ENCODE results near the gene MGST2. TPM values are rescaled to one million over a fixed set of nuclear protein-coding genes. Genes with fewer than 3 reads are reported as not detected.
"Not testable (repeated sequence)": the region's sequence is repeated elsewhere in the genome, so short reads cannot be mapped to it uniquely, and the experiment has no call there.

Gene MGST2
- total and polyA plus RNA-seq, 10 of the 15 experiments (the other 5 are each of a cell fraction or from before 2014, with no cell fraction given): 19.0 to 50.1 (median 30.6) TPM

DNA sequence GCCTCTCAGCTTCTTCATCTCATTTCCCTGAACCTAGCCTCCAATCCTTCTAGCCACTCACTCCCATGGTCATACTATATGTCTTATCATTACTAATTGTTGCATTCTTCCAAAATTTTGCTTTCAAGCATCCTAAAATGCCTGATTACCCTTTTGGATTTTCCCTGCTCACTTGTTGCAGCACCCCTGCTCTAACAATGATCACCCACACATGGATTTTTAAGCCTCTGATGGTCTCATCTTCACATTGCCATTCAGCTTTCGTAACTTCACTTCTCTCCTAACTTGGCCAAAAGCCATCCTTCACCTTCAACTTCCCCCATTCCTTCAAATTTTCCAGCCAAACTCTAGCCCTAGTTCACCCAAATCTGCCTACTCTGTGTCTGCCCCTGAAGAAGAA is 33.8 kb upstream of the MGST2 start:
- WGBS (ENCODE audit: insufficient coverage, insufficient replicate concordance, low lambda C conversion rate, missing lambda C conversion rate): 15% methylated on average over 1 of the region's 1 CpG
- no peak for DNase-seq (ENCODE audit: low read depth, low spot score)
- no peaks in the 10 kb centered on the region for H3K9me3 ChIP-seq (replicated peaks; ENCODE audit: control insufficient read depth, insufficient read depth, low read length)
- no peaks in the 10 kb centered on the region for H4K20me1 ChIP-seq (ENCODE audit: control insufficient read depth, insufficient read depth)
- H3K27me3 ChIP-seq (replicated peaks in 1 of 2; ENCODE audit: control insufficient read depth in 2 of 2, insufficient read depth in 2 of 2, low read length in 1 of 2): no peaks in the 10 kb centered on the region
- no peak for ATAC-seq
- no peak overlapping the region for H3K4me3 ChIP-seq
- no peak for FAIRE-seq
- ChIA-PET CTCF (interaction anchor here (0.9 to 1.0 kb wide), 3 partner anchors 13 to 138 kb away, joined by 3 to 4 read pairs (median 4); no protein-coding TSS in a partner anchor), POLR2A (no interaction called here), RAD21 (ENCODE audit: unreplicated experiment) (no interaction called here), SMC1A (ENCODE audit: uncharacterized antibody, unreplicated experiment) (interaction anchor here (1.4 kb wide), 1 partner anchor 9 kb away, joined by 3 read pairs; no protein-coding TSS in a partner anchor)
- no peak overlapping the region for H2AFZ ChIP-seq (ENCODE audit: control insufficient read depth, low read depth, low read length)
- in situ Hi-C loops (cut with MboI) (no loop called here), intact Hi-C loops (cut with micrococcal nuclease; ENCODE audit: unreplicated experiment) (no loop called here)
- TF ChIP-seq KAT2A (conservative IDR thresholded peaks at IDR 0.05; ENCODE audit: control insufficient read depth, low read depth, low read length) (no peak), EP300 (IDR thresholded peaks at IDR 0.05; ENCODE audit: borderline replicate concordance in 1 of 2, control insufficient read depth in 1 of 2, low read depth in 2 of 2, low read length in 2 of 2) (no peak), IRF4 (IDR thresholded peaks at IDR 0.05; ENCODE audit: low read depth, low read length) (no peak)
- TF ChIP-seq, protein P1, sequence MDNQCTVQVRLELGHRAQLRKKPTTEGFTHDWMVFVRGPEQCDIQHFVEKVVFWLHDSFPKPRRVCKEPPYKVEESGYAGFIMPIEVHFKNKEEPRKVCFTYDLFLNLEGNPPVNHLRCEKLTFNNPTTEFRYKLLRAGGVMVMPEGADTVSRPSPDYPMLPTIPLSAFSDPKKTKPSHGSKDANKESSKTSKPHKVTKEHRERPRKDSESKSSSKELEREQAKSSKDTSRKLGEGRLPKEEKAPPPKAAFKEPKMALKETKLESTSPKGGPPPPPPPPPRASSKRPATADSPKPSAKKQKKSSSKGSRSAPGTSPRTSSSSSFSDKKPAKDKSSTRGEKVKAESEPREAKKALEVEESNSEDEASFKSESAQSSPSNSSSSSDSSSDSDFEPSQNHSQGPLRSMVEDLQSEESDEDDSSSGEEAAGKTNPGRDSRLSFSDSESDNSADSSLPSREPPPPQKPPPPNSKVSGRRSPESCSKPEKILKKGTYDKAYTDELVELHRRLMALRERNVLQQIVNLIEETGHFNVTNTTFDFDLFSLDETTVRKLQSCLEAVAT (IDR thresholded peaks at IDR 0.05): no peak
- no peaks in the 10 kb centered on the region for H3K36me3 ChIP-seq (ENCODE audit: control insufficient read depth in 2 of 2, insufficient read depth in 2 of 2, low read length in 1 of 2)
- H3K4me2 ChIP-seq (ENCODE audit: control insufficient read depth, insufficient read depth): no peak overlapping the region
- H3K9ac ChIP-seq (ENCODE audit: control insufficient read depth, insufficient read depth, low read length): no peak overlapping the region
- H3K79me2 ChIP-seq (ENCODE audit: control insufficient read depth, insufficient read depth, low read length): no peaks in the 10 kb centered on the region
- no TSS peak for BruUV-seq (replicated peaks)
- H3K4me1 ChIP-seq (ENCODE audit: control insufficient read depth, insufficient read depth, low read length): no peaks in the 10 kb centered on the region
- no peak overlapping the region for H3K27ac ChIP-seq (ENCODE audit: control insufficient read depth, insufficient read depth)

DNA sequence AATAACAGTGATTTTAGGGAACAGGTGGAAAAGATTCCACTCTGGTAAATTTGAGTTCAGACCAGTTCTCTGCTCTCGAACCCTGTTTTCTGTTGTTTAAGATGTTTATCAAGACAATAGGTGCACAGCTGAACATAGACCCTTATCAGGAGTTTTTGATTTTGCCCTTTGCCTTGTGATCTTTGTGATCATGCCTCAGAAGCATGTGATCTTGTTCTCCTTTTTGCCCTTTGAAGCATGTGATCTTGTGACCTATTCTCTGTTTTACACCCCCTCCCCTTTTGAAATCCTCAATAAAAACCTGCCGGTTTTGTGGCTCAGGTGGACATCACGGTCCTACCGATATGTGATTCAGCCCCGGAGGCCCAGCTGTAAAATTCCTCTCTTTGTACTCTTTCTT is 32.9 kb upstream of the MGST2 start:
- BruUV-seq (replicated peaks); H3K27ac ChIP-seq (ENCODE audit: control insufficient read depth, insufficient read depth); CTCF ChIA-PET; intact Hi-C loops (cut with micrococcal nuclease; ENCODE audit: unreplicated experiment); ATAC-seq; H3K9ac ChIP-seq (ENCODE audit: control insufficient read depth, insufficient read depth, low read length); SMC1A ChIA-PET (ENCODE audit: uncharacterized antibody, unreplicated experiment); H3K27me3 ChIP-seq (replicated peaks in 1 of 2; ENCODE audit: control insufficient read depth in 2 of 2, insufficient read depth in 2 of 2, low read length in 1 of 2); H3K79me2 ChIP-seq (ENCODE audit: control insufficient read depth, insufficient read depth, low read length); in situ Hi-C loops (cut with MboI); H3K9me3 ChIP-seq (replicated peaks; ENCODE audit: control insufficient read depth, insufficient read depth, low read length); H2AFZ ChIP-seq (ENCODE audit: control insufficient read depth, low read depth, low read length); H3K36me3 ChIP-seq (ENCODE audit: control insufficient read depth in 2 of 2, insufficient read depth in 2 of 2, low read length in 1 of 2); RAD21 ChIA-PET (ENCODE audit: unreplicated experiment); POLR2A ChIA-PET; H3K4me1 ChIP-seq (ENCODE audit: control insufficient read depth, insufficient read depth, low read length); H3K4me3 ChIP-seq; H3K4me2 ChIP-seq (ENCODE audit: control insufficient read depth, insufficient read depth); H4K20me1 ChIP-seq (ENCODE audit: control insufficient read depth, insufficient read depth); DNase-seq (ENCODE audit: low read depth, low spot score); FAIRE-seq: not testable (repeated sequence)
- WGBS (ENCODE audit: insufficient coverage, insufficient replicate concordance, low lambda C conversion rate, missing lambda C conversion rate): 53% methylated on average over 5 of the region's 5 CpGs
